Activated CD4-positive, alpha-beta T cell treated with anti-CD3 and anti-CD28 coated beads, Interleukin-2, amount 50 U/mL, for 16 hours (primary cell): ENCODE data around the gene USO1.
"Not testable (repeated sequence)": the region's sequence is repeated elsewhere in the genome, so short reads cannot be mapped to it uniquely, and the experiment has no call there.

Experiments used
- DNase-seq: peaks from one replicate; pipeline ENCODE4 v3.0.0-alpha.2; 2020

Gene USO1

GRCh38 chr4:75779105-75779757 lies 54.9 kb downstream of the USO1 start:
- DNase-seq = peak; percentile 41

- no peak for DNase-seq
Measured at GRCh38 chr4:75781305-75781704, 56.9 kb downstream of the USO1 start.

DNA sequence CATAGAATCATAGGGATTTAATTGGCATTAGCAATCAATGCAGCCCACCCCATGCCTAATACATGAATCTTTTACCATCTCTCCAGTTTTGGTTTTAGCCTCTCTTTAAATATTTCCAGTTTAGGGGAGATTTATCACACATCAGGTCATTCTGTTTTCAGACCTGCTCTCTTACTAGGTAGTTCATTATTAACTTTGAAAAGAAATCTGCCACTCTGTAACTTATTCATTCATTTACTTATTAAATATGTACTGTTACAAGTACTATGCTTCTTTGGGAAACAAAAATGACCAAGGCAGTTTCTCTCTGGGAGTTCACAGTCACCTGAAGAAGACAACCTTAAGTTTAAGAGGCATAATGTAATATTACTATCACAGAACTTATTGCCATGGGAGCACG lies 62.1 kb downstream of the USO1 start:
- no peak for DNase-seq

DNA sequence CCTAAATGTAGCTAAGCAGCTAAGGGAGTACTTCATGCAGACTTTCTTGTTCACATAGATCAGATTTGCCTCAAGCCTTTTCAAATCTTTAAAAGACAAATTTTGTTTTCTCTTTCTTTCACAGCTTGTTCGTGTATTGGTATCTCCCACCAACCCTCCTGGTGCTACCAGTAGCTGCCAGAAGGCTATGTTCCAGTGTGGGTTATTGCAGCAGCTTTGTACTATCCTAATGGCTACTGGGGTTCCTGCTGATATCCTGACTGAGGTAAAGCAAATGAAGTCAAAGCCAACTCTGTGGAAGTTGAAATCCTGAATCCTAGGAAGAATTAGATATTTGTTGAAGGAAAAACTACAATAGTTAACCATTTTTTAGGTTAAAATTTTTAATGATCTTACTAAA lies 62.6 kb downstream of the USO1 start:
- DNase-seq = no peak

- DNase-seq = no peak
Measured at GRCh38 chr4:75790024-75790423, 65.6 kb downstream of the USO1 start.

DNA sequence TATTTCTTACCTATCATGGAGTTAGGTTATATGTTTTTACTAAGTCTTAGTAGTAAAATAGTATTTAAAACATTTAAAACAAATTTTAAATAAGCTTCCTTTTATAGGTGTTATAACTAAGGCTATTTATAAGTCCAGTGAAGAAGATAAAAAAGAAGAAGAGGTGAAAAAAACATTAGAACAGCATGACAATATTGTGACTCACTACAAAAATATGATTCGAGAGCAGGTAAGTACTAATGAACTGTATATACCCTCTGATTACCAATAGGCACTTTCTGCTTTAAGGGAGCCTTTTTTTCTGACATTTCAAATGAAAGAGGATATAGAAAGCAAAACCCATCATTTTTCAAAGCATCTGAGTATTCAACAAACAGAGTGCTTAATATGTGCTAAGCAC lies 76.6 kb downstream of the USO1 start:
- no peak for DNase-seq

- DNase-seq = not testable (repeated sequence)
Measured at GRCh38 chr4:75806035-75806434, 81.7 kb downstream of the USO1 start.

- no peak for DNase-seq
Measured at GRCh38 chr4:75817901-75818300, 93.5 kb downstream of the USO1 start.

DNA sequence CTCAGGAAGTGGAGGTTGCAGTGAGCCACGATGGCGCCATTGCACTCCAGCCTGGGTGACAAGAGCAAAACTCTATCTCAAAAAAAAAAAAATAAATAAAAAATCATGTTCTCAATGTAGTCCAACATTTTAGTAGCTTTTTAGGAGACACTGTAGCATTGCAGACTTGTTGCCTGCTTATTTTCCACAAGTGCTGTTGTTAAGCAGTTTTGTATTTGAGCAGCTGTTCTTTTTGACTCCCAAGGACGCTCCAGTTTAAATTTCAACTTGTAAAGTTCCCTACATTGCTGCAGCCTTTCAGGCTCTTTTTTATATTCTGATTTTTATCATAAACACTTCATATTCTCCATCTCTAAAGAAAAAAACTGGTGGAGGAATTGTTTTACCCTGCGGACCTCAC lies 94.7 kb downstream of the USO1 start:
- no peak for DNase-seq

DNA sequence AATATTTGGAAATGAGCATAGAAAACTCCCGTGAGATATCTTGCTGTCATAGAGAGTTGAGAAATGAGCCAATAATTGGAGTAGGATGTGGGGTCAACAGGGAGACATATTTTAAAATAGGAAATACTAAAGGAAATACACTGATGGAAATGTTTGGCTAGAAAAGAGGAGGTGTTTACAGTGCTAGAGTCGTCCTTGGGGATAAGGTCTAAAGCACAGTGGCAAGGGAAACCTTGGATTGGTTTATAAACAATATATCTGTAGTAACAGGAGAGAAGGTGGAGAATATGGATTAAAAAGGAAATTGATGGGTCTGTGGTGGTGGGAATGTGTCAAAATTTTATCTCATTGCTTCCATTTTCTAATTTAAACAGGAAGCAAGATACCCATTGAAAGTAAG lies 95.8 kb downstream of the USO1 start:
- DNase-seq = no peak

DNA sequence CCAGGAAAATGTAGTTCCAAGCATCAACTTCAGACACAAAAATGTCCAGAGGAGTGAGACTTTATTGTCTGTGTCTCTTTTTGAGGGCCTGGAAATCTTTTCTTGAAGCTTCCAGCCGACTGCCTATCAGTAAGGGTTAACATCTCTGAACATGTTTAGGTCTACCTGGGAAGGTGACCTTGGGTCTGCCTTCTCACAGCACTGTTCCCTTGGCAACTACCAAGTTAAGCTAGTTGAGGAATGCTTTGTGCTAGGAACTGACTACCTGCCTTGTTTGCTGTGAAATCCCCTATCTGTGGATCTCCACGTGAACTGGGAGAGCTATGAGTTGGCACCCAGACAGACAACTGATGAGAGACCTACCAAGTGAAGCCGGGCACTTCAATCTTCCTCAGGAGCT lies 96.3 kb downstream of the USO1 start:
- no peak for DNase-seq

DNA sequence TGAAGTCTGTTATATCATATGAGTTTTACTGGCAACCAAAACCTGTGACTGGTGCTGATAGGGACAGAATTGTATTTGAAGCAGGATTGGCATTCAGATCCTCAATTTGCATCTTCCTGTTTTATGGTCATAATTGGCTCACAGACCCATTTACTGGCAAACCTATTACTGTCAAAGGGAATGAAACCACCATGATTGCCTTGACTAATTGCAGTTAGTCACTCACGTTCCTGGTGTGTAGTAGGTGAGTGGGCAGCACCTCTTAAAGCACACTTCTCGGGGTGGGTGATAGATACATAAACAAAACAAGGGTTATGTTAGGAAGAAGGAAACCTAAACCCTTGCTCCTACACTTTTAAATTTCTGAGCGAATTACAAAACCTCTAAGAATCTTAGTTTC lies 96.8 kb downstream of the USO1 start:
- DNase-seq = no peak

GRCh38 chr4:75821966-75822365 lies 97.6 kb downstream of the USO1 start:
- DNase-seq = no peak

GRCh38 chr4:75822416-75822815 lies 98.0 kb downstream of the USO1 start:
- DNase-seq = no peak

GRCh38 chr4:75823812-75824211 lies 99.4 kb downstream of the USO1 start:
- DNase-seq = no peak

- DNase-seq = no peak
Measured at GRCh38 chr4:75830906-75831305, 106.5 kb downstream of the USO1 start.

- DNase-seq = no peak
Measured at GRCh38 chr4:75831856-75832405, 107.6 kb downstream of the USO1 start.

GRCh38 chr4:75834095-75834771 lies 109.9 kb downstream of the USO1 start:
- DNase-seq = no peak

- DNase-seq = no peak
Measured at GRCh38 chr4:75834772-75835154, 110.4 kb downstream of the USO1 start.

- DNase-seq = no peak
Measured at GRCh38 chr4:75841641-75842520, 117.5 kb downstream of the USO1 start.

DNA sequence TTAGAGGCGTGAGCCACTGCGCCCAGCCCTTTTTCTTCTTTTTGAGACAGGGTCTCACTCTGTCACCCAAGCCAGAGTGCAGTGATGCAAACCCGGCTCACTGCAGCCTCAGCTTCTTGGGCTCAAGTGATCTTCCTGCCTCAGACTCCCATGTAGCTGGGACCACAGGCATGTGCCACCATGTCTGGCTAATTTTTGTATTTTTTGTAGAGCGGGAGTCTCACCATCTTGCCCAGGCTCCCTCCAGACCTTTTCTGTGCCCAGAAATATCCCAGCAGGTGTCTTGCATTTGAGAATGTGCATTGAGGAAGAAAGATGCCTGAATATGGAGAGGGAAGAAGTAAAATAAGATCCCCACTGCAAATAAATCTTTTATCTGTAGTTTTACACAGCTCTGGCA lies 119.2 kb downstream of the USO1 start:
- no peak for DNase-seq

- DNase-seq = no peak
Measured at GRCh38 chr4:75844151-75844662, 119.8 kb downstream of the USO1 start.

DNA sequence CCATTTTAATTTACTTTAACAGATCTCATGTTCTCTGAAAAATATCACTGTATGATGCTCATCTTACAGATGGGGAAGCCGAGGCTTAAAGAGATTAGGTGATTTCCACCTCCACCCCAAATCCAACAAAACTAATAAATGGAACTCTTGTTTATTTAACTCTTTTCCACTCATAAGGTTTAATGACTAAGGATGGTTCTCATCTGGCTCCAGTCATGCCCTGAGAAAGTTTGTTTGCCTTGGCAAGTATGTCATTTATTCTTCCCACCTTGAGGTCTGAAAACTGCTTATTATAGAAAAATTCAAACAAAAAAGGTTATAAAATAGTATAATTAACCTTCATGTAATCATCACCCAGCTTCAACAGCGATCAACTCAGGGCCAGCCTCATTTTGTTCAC lies 121.6 kb downstream of the USO1 start:
- no peak for DNase-seq
